Measurements from ENCODE around the gene CLCNKA.
"Not testable (repeated sequence)": the region's sequence is repeated elsewhere in the genome, so short reads cannot be mapped to it uniquely, and the experiment has no call there.

Gene CLCNKA

GRCh38 chr1:16041200-16041599 lies 19.4 kb downstream of the CLCNKA start:
- TF ChIP-seq CTCF (IDR thresholded peaks at IDR 0.05; ENCODE audit: low read depth, low read length): no peak
- no peak for DNase-seq (ENCODE audit: extremely low read depth, low read depth)

- DNase-seq (ENCODE audit: extremely low read depth, low read depth): no peak
- no peak; the same call in 1 of the 2 replicates for TF ChIP-seq CTCF (IDR thresholded peaks at IDR 0.05; ENCODE audit: low read depth, low read length)
Measured at GRCh38 chr1:16042096-16042495, 20.3 kb downstream of the CLCNKA start.

- DNase-seq (ENCODE audit: extremely low read depth, low read depth): not testable (repeated sequence)
Measured at GRCh38 chr1:16042654-16043053, 20.8 kb downstream of the CLCNKA start.

- TF ChIP-seq CTCF (IDR thresholded peaks at IDR 0.05; ENCODE audit: low read depth, low read length): no peak
- DNase-seq (ENCODE audit: extremely low read depth, low read depth): no peak
Measured at GRCh38 chr1:16043521-16043920, 21.7 kb downstream of the CLCNKA start, which contains the start of gene CLCNKB. Gene CLCNKB, plus strand, starts transcription at chr1:16043782. Its CDS starts 711 bp downstream, at chr1:16044493.

GRCh38 chr1:16043950-16044349 lies 22.1 kb downstream of the CLCNKA start:
- DNase-seq (ENCODE audit: extremely low read depth, low read depth): no peak
- no peak for TF ChIP-seq CTCF (IDR thresholded peaks at IDR 0.05; ENCODE audit: low read depth, low read length)

GRCh38 chr1:16046842-16047241 lies 25.0 kb downstream of the CLCNKA start:
- no peak for DNase-seq (ENCODE audit: extremely low read depth, low read depth)
- TF ChIP-seq CTCF (IDR thresholded peaks at IDR 0.05; ENCODE audit: low read depth, low read length): no peak

GRCh38 chr1:16047791-16048475 lies 26.1 kb downstream of the CLCNKA start:
- no peak for TF ChIP-seq CTCF (IDR thresholded peaks at IDR 0.05; ENCODE audit: low read depth, low read length)
- no peak for DNase-seq (ENCODE audit: extremely low read depth, low read depth)
